Germinal center (tissue), 1 donor: ENCODE measurements around the gene MINPP1.
"Not testable (repeated sequence)": the region's sequence is repeated elsewhere in the genome, so short reads cannot be mapped to it uniquely, and the experiment has no call there.

Experiments
- DNase-seq: peaks from one replicate; pipeline ENCODE4 v3.0.0; 2012; ENCODE audit warnings: mixed read lengths, low spot score

Gene MINPP1

DNA sequence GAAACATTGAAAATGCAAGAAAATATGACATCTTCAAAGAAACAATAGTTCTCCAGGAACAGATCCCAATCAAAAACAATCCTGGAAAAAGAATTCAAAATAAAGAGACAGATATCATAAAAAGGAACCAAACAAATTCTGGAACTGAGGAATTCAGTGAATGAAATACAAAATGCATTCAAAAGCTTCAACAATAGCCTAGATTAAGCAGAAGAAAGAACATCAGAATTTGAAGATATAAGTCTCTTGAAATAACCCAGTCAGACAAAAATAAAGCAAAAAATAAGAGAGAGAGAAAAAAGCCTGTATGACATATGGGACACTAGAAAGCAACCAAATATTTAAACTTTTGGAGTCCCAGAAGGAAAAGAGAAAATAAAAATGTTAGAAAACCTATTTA is 60.3 kb downstream of the MINPP1 start:
- no peak for DNase-seq

DNA sequence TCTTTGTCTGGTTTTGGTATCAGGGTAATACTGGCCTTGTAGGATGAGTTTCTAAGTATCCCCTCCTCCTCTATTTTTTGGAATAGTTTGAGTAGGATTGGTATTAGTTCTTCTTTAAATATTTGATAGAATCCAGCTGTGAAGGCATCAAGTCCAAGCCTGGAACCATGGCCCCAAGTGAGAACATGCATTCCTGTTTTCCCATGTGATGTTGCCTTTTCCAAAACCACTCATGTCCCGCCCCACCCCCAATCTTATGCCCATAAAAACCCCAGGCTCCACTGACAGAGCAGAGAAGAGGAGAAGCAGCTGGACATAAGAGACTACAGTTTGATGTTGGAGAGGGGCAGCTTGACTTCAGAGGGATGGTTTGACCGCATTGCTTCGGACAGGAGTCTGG is 71.2 kb downstream of the MINPP1 start:
- DNase-seq: no peak

DNA sequence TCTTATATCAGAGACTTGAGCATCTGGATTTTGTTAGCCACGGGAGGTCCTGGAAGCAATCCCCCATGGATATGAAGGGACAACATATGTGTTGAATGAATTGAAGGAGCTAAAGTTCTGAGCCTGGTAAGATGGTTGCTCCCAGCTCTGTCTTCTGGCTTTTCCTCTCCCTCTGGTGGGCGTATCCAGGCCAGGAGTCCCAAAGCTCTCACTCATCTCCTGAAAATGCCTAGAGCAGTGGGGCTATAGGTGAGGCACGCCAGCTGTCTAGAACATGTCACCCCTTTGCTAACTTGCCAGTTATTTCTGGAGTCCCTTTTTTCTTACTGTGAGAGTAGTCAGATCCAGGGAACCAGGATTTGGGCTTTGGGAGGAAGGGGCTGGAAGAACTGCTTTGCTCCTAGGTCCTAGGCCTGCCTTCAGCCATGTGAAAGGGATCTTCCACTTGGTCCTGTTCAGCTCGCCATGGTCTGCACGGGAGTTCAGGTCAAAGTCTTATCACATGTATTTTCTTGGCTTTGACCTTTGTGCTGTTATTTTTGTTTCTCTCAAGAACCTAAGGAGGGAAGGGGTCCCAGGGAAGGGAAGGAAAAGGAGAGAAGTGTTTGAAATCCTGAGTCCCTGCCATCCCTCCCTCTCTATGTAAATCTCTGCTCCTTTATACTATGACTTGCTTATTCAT is 73.6 kb downstream of the MINPP1 start:
- no peak for DNase-seq

DNA sequence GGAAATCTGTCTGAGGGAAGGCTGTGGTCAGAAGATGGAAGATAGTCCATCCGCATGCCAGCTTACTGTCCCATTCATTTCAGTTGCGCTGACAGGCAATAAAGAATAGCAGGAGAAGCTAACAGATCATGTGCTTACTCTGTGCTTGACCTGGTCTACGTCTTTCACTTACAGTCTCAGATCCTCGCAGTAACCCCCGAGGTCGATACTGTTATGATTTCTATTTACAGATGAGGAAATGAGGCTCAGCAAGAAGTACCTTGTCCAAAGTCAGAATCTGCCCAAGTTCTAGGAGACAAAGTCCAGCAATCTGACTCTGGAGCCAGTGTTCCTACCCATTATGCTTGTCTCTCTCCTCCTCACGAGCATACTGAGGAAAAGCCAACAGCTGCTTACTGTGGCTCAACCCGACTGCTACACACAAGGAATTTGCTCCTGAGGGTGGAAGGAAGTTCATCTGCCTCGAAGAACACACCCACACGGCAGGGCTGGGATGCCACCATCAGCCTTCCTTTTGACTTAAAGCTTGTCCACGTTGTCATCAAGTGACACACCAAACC is 74.2 kb downstream of the MINPP1 start:
- DNase-seq: no peak

DNA sequence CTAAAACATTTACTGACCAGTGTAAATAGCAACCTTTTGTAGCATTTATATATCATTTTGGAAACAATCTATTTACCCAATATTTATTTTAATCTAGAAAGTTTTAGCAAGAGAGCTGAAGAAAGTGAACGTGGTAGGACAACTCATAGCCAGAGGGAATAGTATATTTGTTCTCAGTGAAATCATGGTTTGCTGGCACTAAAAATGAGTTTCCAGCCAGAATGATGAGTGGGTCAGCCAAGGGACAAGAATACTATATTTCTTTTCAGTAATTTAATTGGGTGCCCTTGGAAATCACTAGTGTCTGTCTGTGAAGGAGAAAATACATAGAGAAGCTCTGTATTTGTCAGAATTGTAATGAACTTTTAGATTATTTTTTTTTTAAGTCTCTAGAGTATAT is 74.9 kb downstream of the MINPP1 start:
- DNase-seq: no peak

DNA sequence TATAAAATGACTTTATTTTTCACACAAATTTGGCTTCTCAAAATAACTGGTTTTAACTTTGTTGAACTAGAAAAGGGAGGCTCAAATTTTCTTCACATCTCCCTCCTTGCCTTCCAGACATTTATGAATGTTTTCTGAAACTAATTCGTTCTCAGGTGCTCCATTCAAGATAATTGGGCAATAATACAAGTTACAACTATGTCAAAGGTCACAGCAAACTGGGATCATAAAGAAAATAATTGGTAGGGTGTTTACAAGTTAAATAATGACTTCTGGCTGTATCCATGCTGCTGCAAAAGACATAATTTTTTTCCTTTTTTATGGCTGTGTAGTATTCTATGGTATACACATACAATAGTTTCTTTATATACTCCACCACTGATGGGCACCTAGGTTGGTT is 75.3 kb downstream of the MINPP1 start:
- DNase-seq: no peak

DNA sequence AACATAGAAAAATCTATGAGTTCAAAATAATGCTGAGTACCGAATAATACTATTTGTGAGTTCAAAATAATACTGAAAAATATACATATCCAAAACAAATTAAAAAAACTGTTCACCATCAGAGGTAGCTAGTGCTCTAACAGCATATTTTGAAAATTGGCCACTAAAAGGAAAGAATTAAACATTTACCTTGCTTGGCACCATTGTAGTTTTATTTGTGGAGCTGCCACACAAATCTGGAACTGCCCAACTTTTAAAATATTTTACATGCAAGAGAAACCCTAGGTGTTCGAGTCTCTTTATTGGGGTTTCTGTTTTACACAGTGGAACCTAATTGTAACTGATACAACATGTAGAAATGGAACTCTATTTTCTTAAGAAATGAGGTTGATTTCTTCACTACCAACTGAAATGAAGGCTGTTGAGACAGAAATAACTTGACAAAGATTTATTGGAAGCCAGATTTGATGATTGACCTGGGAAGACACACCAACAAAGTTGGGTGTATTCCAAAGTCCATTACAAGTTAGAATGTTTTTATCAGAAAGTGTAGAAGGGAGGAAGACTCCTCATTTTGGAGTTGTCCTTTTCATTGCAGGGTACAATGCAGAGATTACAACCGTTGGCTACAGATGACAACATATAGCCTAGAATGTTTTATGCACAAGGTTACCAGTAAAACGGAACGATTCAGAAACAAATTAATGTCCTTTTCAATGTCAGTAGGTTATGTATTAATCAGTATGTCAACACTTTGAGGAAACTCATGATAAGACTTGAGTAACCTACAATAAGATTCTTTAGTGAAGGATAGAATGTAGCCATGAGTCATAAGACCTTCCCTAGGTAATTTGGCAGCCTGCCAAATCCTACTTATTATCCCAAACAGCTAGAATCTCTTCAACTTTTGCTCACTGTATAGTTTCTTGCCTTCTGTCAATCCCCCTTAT is 81.1 kb downstream of the MINPP1 start:
- no peak for DNase-seq

DNA sequence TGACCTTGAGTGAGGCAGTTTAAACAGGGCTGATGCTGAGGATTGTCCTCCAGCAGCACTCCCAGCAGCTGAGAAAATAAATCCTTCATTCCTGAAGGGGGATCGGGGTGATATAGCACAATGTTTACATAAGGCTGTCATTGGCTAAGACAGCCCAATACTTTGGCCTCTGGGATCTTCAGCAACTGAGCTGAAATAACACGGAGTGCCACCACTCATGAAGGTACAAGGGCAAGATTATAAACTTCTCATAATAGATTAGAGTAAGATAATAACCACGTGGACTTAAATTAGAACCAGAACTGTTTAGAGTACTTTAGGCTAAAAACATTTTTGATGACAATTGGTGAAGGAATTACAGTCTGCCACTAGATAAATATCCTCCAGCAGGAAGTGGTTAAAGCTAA is 85.0 kb downstream of the MINPP1 start:
- DNase-seq: no peak

DNA sequence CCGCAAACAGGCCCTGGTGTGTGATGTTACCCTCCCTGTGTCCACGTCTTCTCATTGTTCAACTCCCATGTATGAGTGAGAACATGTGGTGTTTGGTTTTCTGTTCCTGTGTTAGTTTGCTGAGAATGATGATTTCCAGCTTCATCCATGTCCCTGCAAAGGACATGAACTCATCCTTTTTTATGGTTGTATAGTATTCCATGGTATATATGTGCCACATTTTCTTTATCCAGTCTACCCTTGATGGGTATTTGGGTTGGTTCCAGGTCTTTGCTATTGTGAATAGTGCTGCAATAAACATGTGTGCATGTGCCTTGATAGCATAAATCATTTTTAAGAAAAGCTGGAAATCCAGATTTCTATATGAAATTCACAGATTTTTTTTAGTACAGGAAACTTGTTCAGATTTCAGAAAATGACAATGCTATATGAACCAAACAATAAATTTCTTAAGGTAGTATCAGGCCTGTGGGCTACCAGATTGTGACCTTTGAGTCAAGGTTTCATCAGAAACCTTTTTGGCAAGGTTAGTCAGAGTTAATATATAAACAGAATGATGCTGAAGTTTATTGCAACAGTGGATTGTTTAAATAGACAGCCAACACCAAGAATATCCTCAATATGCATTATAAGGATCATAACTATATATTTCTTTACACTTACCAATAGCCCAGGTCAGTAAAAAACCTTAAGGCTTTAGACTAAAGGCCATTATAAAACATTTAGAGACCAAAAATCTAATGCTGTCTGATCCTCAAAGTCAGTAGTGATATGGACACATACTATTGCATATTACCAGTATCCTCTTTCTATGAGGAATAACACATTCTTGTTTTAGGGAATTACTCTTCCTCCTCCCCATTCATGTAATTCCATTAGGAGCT is 86.3 kb downstream of the MINPP1 start:
- DNase-seq: no peak

DNA sequence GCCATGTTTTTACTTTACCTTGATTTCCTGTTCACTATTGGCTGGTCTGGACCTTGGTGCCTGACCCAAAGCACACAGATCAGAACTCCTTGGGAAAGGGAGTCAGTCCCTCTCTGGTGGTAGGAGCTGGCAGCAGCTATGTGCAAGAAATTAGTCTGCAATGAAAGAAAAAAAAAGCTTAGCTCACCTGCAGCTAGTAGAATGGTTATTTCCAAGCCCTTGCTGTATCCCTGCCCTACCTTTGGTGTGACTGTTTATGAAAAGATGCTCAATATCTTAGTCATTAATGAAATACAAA is 86.8 kb downstream of the MINPP1 start:
- DNase-seq: no peak

DNA sequence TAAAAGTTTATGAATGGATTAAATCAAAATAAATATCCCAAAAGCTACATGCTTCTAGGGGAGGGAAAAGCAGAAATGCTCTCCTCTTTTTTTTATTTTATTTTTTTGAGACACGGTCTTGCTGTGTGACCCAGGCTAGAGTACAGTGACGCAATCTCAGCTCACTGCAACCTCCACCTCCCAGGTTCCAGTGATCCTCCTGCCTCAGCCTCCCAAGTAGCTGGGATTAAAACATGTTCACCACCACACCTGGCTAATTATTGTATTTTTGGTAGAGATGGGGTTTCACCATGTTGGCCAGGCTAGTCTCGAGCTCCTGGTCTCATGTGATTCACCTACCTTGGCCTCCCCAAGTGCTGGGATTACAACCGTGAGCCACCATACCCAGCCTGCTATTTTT is 88.2 kb downstream of the MINPP1 start:
- DNase-seq: not testable (repeated sequence)

DNA sequence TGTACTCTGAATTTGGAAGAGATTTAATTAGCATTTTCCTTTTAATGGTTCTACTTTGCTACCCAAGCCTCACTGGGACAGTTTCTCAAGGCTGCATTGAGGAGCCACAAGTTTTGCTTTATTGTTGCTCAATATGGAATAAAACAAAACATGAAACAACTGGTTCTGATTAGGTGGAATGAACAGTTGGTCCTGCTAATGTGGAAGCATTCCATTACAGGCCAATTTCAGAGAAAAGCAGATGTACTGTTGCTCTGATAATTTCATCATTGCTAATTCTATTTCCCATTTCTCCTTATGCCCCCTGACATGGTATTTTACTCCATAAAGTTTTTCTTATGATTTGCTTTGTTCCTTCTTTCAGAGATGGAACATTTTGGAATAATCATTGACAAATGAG is 89.0 kb downstream of the MINPP1 start:
- no peak for DNase-seq

DNA sequence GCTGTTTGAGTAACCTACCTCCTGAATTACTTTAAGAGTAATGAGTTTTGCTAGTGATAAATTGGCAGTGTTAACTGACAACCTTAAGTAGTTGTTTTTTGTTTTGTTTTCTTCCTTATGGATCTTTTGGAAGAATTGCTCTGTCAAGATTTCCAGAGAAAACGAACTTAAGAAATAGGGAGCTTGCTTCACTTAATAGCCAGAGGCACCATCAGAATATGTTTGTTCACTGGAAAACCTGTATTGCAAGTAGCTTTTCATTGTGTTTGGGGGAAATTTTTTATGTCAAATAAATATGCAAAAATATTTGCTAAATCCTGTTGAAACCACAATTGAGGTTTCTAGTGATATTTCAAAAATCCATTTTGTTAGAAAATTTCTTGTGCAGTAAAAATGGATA is 89.5 kb downstream of the MINPP1 start:
- DNase-seq: no peak

DNA sequence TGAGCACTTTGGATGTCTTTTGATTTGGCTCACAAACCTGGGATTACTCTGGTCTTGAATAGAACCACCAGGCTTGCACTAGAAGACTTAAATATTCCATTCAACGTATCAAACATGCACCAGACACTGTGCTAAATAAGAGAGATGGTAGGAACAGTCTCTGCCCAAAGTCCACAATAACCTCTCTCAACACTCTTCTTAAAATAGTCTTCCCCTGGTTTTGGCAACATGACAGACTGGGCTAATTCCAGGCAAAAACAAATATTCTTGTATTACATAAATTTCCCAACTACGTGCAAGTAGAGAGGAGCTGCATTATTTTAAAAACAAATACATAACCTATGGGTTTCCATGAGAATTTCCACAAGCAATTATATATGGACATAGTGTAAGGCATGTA is 90.2 kb downstream of the MINPP1 start:
- no peak for DNase-seq

DNA sequence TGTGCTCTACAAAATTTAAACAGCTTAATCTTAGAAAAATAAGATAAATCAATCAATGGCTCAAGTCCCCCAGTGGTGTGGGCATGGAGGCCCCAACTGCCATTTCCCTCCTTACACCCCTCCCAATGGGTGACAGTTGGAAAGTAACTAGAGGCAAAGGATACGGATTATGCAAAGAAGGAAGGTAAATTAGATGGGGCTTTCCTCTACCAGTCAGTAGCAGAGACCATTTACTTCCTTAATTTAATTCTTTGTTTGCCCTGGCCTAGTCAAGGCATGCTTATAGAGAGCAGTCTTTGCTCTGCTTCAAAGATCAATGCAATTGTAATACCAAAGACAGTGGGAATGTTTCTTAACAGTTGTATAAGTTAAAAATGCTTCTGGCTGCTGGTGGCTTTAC is 91.7 kb downstream of the MINPP1 start:
- peak; percentile 23 for DNase-seq

DNA sequence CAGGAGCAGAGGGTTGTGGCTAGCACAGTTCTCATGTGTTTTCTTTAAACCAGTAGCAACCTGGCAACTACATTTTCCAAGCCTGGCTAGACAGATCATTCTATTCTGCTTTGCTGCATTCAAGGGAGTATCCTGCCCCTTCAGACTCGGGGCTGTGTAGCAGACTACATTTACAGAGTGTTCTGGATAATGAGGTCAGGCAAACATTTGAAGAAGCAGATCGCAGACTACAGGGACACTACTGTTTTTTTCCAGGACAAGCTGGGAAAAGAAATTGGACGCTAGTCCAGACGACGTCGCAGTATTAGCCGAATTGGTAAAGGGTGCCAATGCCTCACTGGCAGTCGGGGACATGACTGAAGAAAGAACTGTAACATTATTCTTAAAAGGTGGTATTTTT is 94.0 kb downstream of the MINPP1 start:
- DNase-seq: no peak

DNA sequence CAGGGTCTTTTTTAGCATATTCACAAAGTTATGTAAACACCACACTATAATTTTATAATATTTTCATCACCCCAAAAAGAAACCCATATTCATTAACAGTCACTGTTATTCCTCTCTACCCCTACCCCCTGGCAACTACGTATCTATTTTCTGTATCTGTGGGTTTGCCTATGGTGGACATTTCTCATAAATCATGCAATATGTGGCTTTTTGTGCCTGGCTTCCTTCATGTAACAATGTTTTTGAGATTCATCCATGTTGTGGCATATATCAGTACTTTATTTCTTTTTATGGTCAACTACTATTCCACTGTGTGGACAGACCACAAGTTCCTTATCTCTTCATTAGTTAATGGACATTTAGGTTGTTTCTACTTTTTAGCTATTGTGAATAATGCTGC is 95.9 kb downstream of the MINPP1 start:
- no peak for DNase-seq
